Natural killer cell (primary cell): ENCODE measurements around the gene SRCIN1. TPM values are rescaled to one million over a fixed set of nuclear protein-coding genes. Genes with fewer than 3 reads are reported as not detected.

Experiments used
- total RNA-seq, 4 donors: library from RNA; stranded (reverse); fragments of 120-200 nt in 1 of 4; gene quantifications; one replicate each; pipeline versions ENCODE4 v1.2.3 to v1.2.4, GENCODE V29; 2013 to 2022

Gene SRCIN1
- total RNA-seq, 3 donors from 2014 or later (not counting 1 experiment from before 2014, with no cell fraction given): 0.28 to 0.50 TPM; not detected in 1

Other genes starting within 250 kb of the SRCIN1 start
- gene ARHGAP23, start 177.5 kb downstream of the SRCIN1 start, total RNA-seq: 1 to 10 TPM in 2 of 3 donors, under 1 TPM in 1; 0.19 to 1.8 (median 1.7) TPM
- 1 to 10 TPM in 2 of 3 donors, under 1 TPM in 1; 0.66 to 1.9 (median 1.1) TPM for gene EPOP, start 69.0 kb upstream of the SRCIN1 start, total RNA-seq
- 100 to 1,000 TPM; 478 to 578 (median 485) TPM for gene MLLT6, start 99.3 kb upstream of the SRCIN1 start, total RNA-seq
- gene CISD3, start 124.4 kb upstream of the SRCIN1 start, total RNA-seq: 10 to 100 TPM; 32.6 to 37.4 (median 33.9) TPM
- gene PCGF2, start 142.4 kb upstream of the SRCIN1 start, total RNA-seq: under 1 TPM in 1 of 3 donors, not detected in 2; 0.12 TPM
- 100 to 1,000 TPM; 102 to 129 (median 118) TPM for gene PSMB3, start 146.8 kb upstream of the SRCIN1 start, total RNA-seq
- gene PIP4K2B, start 193.6 kb upstream of the SRCIN1 start, total RNA-seq: 10 to 100 TPM; 26.8 to 36.8 (median 36.3) TPM
- 10 to 100 TPM; 63.8 to 79.4 (median 74.4) TPM for gene CWC25, start 219.4 kb upstream of the SRCIN1 start, total RNA-seq
- gene RPL23, start 247.8 kb upstream of the SRCIN1 start, total RNA-seq: 100 to 1,000 TPM; 752 to 934 (median 923) TPM